Loucy (cell line): ENCODE data around the gene AP1G2.
"Not testable (repeated sequence)": the region's sequence is repeated elsewhere in the genome, so short reads cannot be mapped to it uniquely, and the experiment has no call there.

Source experiments
- CTCF ChIP-seq: fragments of 200-600 bp; sonication (generic); conservative IDR thresholded peaks from 2 replicates; pipeline ENCODE4 v1.5.1; 2014; ENCODE audit warnings: mild to moderate bottlenecking, antibody characterized with exemption, low read length
- EZH2phosphoT487 ChIP-seq: fragments of 200-600 bp; IDR thresholded peaks from 2 replicates; pipeline ENCODE4 v1.6.1; 2018; ENCODE audit warnings: antibody characterized with exemption, mild to moderate bottlenecking, moderate library complexity, borderline replicate concordance

- not testable (repeated sequence) for TF ChIP-seq CTCF, EZH2phosphoT487
Observed at GRCh38 chr14:23583761-23584526, 16.4 kb upstream of the AP1G2 start.
